GM10248 (cell line): ENCODE measurements around the gene KRT83.

Experiments
- CTCF ChIA-PET: fragments of 300-600 bp; sonication (Branson Sonifier 250); formaldehyde crosslinking; extraction: SDS; loops from one replicate; lab custom pipeline; 2021; ENCODE audit warnings: antibody characterized with exemption; lab: Yijun Ruan, JAX
- POLR2A ChIA-PET: fragments of 350-650 bp; sonication (Branson Sonifier 250); formaldehyde crosslinking; extraction: SDS; loops from one replicate; lab custom pipeline; 2020; ENCODE audit warnings: antibody characterized with exemption; lab: Yijun Ruan, JAX
- DNase-seq: peaks from one replicate; pipeline ENCODE4 v3.0.0; 2012; ENCODE audit errors: extremely low spot score
- CTCF ChIP-seq: IDR thresholded peaks from 2 replicates; pipeline ENCODE4 v1.5.1; 2012; ENCODE audit warnings: mild to moderate bottlenecking, low read depth; ENCODE audit errors: extremely low read depth, missing control alignments, control extremely low read depth

KRT83 gene

DNA sequence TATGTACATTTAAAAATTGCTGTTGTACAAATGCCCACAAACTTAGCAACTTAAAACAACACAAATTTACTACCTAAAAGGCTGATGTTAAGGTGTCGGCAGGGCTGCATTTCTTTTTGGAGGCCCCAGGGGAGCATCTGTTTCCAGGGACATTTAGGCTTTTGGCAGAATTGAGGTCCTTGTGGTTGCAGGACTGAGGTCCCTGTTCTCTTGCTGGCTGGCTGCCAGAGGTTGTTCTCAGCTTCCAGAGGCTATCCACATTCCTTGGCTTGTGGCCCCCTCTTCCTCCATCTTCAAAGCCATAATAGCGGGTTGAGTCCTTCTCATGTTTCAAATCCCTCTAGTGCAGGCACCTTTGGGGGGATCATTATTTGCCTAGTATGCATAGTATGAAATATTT is 22.4 kb upstream of the KRT83 start:
- CTCF ChIA-PET = interaction anchor here (1.0 kb wide), 1 partner anchor 18 kb away, joined by 3 read pairs; no protein-coding TSS in a partner anchor
- TF ChIP-seq CTCF = no peak
- DNase-seq = no peak
- POLR2A ChIA-PET = no interaction called here

DNA sequence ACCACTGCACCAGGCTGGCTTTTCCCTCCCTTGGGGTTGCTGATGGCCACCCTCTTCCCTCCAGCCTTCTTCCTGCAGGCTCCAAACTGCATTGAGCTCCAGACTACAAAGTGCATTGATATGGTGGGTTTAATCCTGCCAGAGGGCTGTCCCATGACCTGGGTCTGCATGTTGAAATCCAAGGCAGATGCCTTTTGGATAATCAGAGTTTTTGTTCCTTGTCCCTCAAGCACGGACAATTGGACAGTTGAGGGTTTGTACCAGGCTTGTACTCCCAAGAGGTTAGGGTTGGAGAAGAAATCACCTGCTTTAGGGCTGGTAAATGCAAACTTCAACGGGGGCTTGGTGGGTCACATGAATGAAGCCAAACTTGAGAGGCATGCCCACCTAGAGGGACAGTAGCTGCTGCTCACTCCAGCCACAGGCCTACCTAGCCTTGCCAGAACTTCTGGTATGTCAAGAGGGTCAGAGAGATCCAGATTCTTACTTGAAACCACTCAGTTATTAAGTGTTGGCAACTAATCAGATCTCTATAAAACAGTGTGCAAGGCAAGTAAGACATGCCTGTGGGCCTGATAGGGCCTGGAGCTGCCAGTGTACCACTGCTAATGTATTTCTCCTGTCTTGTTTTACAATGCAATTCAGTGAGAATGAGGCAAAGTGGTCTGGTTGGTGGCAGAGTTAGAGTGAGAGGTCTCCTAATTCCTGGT is 21.7 kb upstream of the KRT83 start:
- ChIA-PET POLR2A (no interaction called here), CTCF (interaction anchor here (1.0 to 1.1 kb wide), 2 partner anchors 10 to 18 kb away, joined by 3 to 4 read pairs; no protein-coding TSS in a partner anchor)
- no peak for TF ChIP-seq CTCF
- no peak for DNase-seq

DNA sequence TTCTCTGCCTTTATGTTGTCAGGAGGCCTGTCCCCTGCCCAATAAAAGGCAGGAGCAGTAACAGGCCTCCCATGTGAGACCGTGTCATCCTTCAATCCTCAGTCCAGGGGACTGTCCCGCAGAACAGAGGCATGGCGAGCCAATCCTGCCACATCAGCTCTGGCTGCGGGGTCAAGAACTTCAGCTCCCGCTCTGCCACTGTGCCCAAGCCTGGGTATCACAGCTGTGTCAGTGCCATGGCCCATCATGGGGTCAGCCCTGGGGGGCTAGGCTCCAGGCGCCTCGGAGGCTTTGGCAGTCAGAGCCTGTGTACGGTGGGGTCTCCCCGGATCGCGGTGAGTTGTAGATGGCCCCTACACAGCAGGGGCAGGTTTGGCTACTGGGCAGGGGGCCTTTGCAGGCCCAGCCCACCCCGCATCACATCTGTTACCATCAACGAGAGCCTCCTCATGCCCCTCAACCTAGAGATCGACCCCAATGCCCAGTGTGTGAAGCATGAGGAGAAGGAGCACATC is 19.9 kb upstream of the KRT83 start:
- ChIA-PET POLR2A (no interaction called here), CTCF (interaction anchor here (2.5 kb wide), 1 partner anchor 13 kb away, joined by 18 read pairs; no protein-coding TSS in a partner anchor)
- no peak for TF ChIP-seq CTCF
- DNase-seq = no peak

DNA sequence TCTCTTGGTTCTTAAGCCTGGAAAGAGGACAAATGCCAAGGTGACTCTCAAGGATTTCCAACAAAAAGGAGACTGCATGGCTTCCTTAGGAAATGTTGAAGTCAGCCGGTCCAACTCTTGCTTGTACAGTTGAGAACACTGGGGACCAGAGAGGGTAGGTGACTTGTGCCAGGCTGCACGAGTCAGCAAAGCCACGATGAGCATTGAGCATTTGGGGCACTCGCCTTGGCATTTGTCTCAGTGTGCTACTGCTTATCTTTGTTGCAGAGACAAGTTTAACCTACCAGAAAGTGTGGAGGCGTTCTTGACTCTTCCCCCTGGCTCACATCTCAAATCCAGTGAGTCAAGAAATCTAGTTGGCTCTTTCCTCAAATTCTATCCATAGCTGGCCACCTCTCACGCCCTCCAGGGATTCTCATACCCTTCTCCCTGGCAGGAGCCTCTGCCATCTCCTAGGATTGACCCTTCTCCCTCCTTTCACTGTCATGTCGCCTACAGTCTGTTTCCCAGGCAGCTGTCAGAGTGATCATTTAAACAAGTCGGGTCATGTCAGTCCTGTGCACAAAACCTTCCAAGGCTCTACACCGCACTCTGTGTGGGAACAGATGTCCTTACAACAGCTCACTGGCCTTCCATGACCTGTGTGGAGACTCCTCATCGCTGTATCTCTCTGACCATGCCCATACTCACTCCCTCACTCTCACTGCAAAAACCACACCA is 17.2 kb upstream of the KRT83 start:
- no peak for DNase-seq
- ChIA-PET POLR2A (no interaction called here), CTCF (interaction anchor here (1.9 to 2.5 kb wide), 2 partner anchors 10 to 59 kb away, joined by 7 to 18 read pairs; no protein-coding TSS in a partner anchor)

DNA sequence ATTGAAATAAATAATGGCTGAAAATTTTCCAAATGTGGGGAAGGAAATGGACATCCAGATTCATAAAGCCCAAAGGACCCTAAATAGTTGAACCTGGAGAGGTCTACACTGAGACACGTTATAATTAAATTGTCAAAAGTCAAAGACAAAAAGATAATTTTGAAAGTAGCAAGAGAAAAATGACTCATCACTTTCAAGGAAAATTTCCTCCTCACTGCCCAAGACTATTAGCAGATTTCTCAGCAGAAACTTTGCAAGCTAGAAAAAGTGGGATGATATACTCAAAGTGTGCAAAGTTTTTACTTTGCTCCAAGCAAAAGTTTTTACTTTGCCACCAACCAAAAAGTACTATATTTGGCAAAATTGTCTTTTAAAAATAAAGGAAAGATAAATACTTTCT is 15.9 kb upstream of the KRT83 start:
- no peak for DNase-seq
- ChIA-PET CTCF (interaction anchor here (2.0 kb wide), 1 partner anchor 9 kb away, joined by 10 read pairs; no protein-coding TSS in a partner anchor), POLR2A (no interaction called here)
- TF ChIP-seq CTCF = no peak

More for the DNA sequence above, 17.2 kb upstream of the KRT83 start:
- TF ChIP-seq CTCF = no peak

DNA sequence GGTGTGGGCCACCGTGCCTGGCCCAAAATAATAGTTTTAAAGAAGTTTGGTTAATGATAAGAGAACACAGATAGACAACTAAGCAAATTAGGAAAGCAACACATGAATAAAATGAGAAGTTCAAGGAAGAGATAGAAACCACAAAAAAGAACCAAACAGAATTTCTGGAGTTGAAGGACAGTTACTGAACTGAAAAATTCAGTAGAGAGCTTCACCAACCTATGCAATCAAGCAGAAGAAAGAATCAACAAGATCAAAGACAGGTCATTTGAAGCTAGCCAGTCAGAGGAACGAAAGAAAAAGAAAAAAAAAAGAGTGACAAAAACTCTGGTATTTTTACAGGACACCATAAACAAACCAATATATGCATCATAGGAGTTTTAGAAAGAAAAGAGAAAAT is 15.4 kb upstream of the KRT83 start:
- ChIA-PET POLR2A (no interaction called here), CTCF (interaction anchor here (2.0 kb wide), 1 partner anchor 8 kb away, joined by 10 read pairs; no protein-coding TSS in a partner anchor)
- no peak for DNase-seq
- TF ChIP-seq CTCF = no peak
